Lung (tissue), 12 donors: ENCODE measurements around the gene HDAC4. TPM values are rescaled to one million over a fixed set of nuclear protein-coding genes. Genes with fewer than 3 reads are reported as not detected.

ENCODE experiments used
- ATAC-seq: fragments of 200-7000 bp; cut with Tn5 transposase; one replicate; pipeline ENCODE4 v1.9.1; 2020; ENCODE audit warnings: moderate number of reproducible peaks; ENCODE audit not compliant: insufficient read depth, low FRiP score
- DNase-seq, 3 donors: peaks; one replicate each; pipeline ENCODE4 v3.0.0-alpha.2; 2013 to 2017
- H3K27ac ChIP-seq, 2 donors: one replicate each; pipeline ENCODE4 v1.5.1; 2013; ENCODE audit warnings: mild to moderate bottlenecking in 2 of 2, moderate library complexity in 2 of 2, control low read depth in 1 of 2, inconsistent platforms in 1 of 2, low read depth in 1 of 2, low read length in 1 of 2
- H3K27me3 ChIP-seq, 3 donors: one replicate each; pipeline ENCODE4 v1.5.1; 2013; ENCODE audit warnings: low read length in 2 of 3; ENCODE audit not compliant: control insufficient read depth in 3 of 3, insufficient read depth in 3 of 3
- H3K36me3 ChIP-seq, 4 donors: one replicate each; pipeline ENCODE4 v1.5.1; 2013; ENCODE audit warnings: low read length in 4 of 4, mild to moderate bottlenecking in 1 of 4, moderate library complexity in 1 of 4; ENCODE audit not compliant: control insufficient read depth in 4 of 4, insufficient read depth in 4 of 4
- H3K4me1 ChIP-seq, 5 donors: one replicate each; pipeline ENCODE4 v1.5.1; 2013; ENCODE audit warnings: low read length in 5 of 5, mild to moderate bottlenecking in 2 of 5, moderate library complexity in 1 of 5; ENCODE audit not compliant: control insufficient read depth in 5 of 5, insufficient read depth in 5 of 5
- H3K4me3 ChIP-seq: one replicate; pipeline ENCODE4 v1.5.1; 2013; ENCODE audit warnings: mild to moderate bottlenecking, control low read depth, moderate library complexity
- H3K9ac ChIP-seq, 2 donors: one replicate each; pipeline ENCODE4 v1.5.1; 2013; ENCODE audit warnings: low read length in 2 of 2, control low read depth in 1 of 2; ENCODE audit not compliant: insufficient read depth in 1 of 2
- H3K9me3 ChIP-seq, 4 donors: one replicate each; pipeline ENCODE4 v1.5.1; 2013; ENCODE audit warnings: low read length in 3 of 4, mild to moderate bottlenecking in 1 of 4, moderate library complexity in 1 of 4; ENCODE audit not compliant: control insufficient read depth in 4 of 4, insufficient read depth in 3 of 4
- CTCF ChIP-seq: IDR thresholded peaks from 2 replicates; pipeline ENCODE4 v1.5.1; 2012; ENCODE audit warnings: mild to moderate bottlenecking; ENCODE audit errors: control extremely low read depth, extremely low read depth
- WGBS, 2 donors: extraction: QIAGEN DNeasy Blood & Tissue Kit; methylation state at CpG; one replicate each; pipeline ENCODE4 v1.1.7; 2013; 5-methylcytosine and 5-hydroxymethylcytosine counted together
- polyA plus RNA-seq, 2 donors: library from polyadenylated mRNA; stranded (reverse); fragments of 200-250 nt; gene quantifications; one replicate each; pipeline ENCODE4 v1.2.1, GENCODE V29; 2013
- total RNA-seq, 2 donors: library from RNA; depleted of rRNA in 1 of 2; stranded (reverse); fragments of >200 nt in 1 of 2; gene quantifications; one replicate each; pipeline ENCODE4 v1.2.1, GENCODE V29; 2014 to 2021
- donor health status: control.
- donor health status: control.
- donor health status: Bipolar disorder and iron deficiency.
- donor health status: healthy.
- donor health status: DM: yes; HTN: yes; CAD: no.

The HDAC4 gene
- total and polyA plus RNA-seq, 4 donors = 6.9 to 47.7 (median 20.7) TPM

- Histone ChIP-seq H3K27ac (no peak overlapping the region), H3K9ac (no peak overlapping the region), H3K9me3 (no peaks in the 10 kb centered on the region), H3K27me3 (no peaks in the 10 kb centered on the region), H3K4me3 (no peak overlapping the region), H3K36me3 (no peaks in the 10 kb centered on the region), H3K4me1 (peaks cover 0 to 14% (median 5%) of the 10 kb centered on the region in 5 donors)
- no peak for TF ChIP-seq CTCF
- ATAC-seq = no peak
- WGBS, 2 donors = 87 to 93% methylated on average over 11 of the region's 11 CpGs
- DNase-seq = no peak
Measured at GRCh38 chr2:239365071-239365781, 35.6 kb downstream of the HDAC4 start.

- H3K9me3 ChIP-seq = no peaks in the 10 kb centered on the region
- no peak for ATAC-seq
- WGBS, 2 donors = 75 to 86% methylated on average over 21 of the region's 21 CpGs
- no peak overlapping the region for H3K9ac ChIP-seq
- H3K27me3 ChIP-seq = no peaks in the 10 kb centered on the region
- no peak for TF ChIP-seq CTCF
- no peak overlapping the region for H3K27ac ChIP-seq
- H3K4me3 ChIP-seq = no peak overlapping the region
- peaks cover 0 to 7% (median 5%) of the 10 kb centered on the region in 5 donors for H3K4me1 ChIP-seq
- no peak for DNase-seq
- H3K36me3 ChIP-seq = no peaks in the 10 kb centered on the region
Measured at GRCh38 chr2:239363946-239364637, 36.7 kb downstream of the HDAC4 start.

GRCh38 chr2:239362507-239362906, 38.3 kb downstream of the HDAC4 start:
- Histone ChIP-seq H3K4me3 (no peak overlapping the region), H3K9me3 (no peaks in the 10 kb centered on the region), H3K36me3 (no peaks in the 10 kb centered on the region), H3K4me1 (peaks cover 0 to 5% (median 4%) of the 10 kb centered on the region in 5 donors), H3K27me3 (no peaks in the 10 kb centered on the region), H3K9ac (no peak overlapping the region), H3K27ac (no peak overlapping the region)
- ATAC-seq = no peak
- 97% methylated on average over 4 of the region's 4 CpGs for WGBS, 2 donors
- no peak for TF ChIP-seq CTCF
- no peak for DNase-seq
